Natural killer cell (primary cell): ENCODE results near the gene DPP3. TPM values are rescaled to one million over a fixed set of nuclear protein-coding genes. Genes with fewer than 3 reads are reported as not detected.
"Not testable (repeated sequence)": the region's sequence is repeated elsewhere in the genome, so short reads cannot be mapped to it uniquely, and the experiment has no call there.

ENCODE experiments used
- ATAC-seq, 3 donors: fragments of 150-1000 bp in 2 of 3; fragments of 200-7000 bp in 1 of 3; cut with Tn5 transposase; 1 replicate in 1 of 3; 2 replicates in 2 of 3; pipeline ENCODE4 v1.10.0; 2021; ENCODE audit warnings: mild to moderate bottlenecking in 2 of 3, moderate library complexity in 2 of 3
- DNase-seq, 2 donors: peaks; one replicate each; pipeline versions ENCODE4 v3.0.0 to v3.0.0-alpha.2; 2013 to 2021; ENCODE audit warnings: mixed read lengths in 1 of 2
- H3K27ac ChIP-seq: one replicate; pipeline ENCODE4 v1.5.1; 2013; ENCODE audit warnings: mild to moderate bottlenecking, low read length
- H3K27me3 ChIP-seq: one replicate; pipeline ENCODE4 v1.6.1; 2013; ENCODE audit warnings: low read length; ENCODE audit not compliant: control insufficient read depth, insufficient read depth
- H3K36me3 ChIP-seq: one replicate; pipeline ENCODE4 v1.6.1; 2013; ENCODE audit warnings: low read length; ENCODE audit not compliant: control insufficient read depth, insufficient read depth
- H3K4me1 ChIP-seq: one replicate; pipeline ENCODE4 v1.6.1; 2013; ENCODE audit warnings: low read length; ENCODE audit not compliant: control insufficient read depth, insufficient read depth
- H3K4me3 ChIP-seq: one replicate; pipeline ENCODE4 v1.5.1; 2013; ENCODE audit warnings: low read length
- H3K9me3 ChIP-seq: one replicate; pipeline ENCODE4 v1.6.1; 2013; ENCODE audit warnings: low read length; ENCODE audit not compliant: control insufficient read depth, insufficient read depth
- H3K27ac Mint-ChIP-seq, 2 donors: one replicate each; pipeline ENCODE4 v1.8.0; 2022; ENCODE audit warnings: mild to moderate bottlenecking in 2 of 2, mixed read lengths in 2 of 2, moderate library complexity in 1 of 2
- H3K27me3 Mint-ChIP-seq, 2 donors: one replicate each; pipeline ENCODE4 v1.8.0; 2022; ENCODE audit warnings: low read depth in 2 of 2, mixed read lengths in 2 of 2
- H3K36me3 Mint-ChIP-seq: one replicate; pipeline ENCODE4 v1.8.0; 2022; ENCODE audit warnings: mixed read lengths
- H3K4me1 Mint-ChIP-seq, 2 donors: one replicate each; pipeline ENCODE4 v1.8.0; 2022; ENCODE audit warnings: mixed read lengths in 2 of 2
- H3K4me3 Mint-ChIP-seq: one replicate; pipeline ENCODE4 v1.8.0; 2022; ENCODE audit warnings: mild to moderate bottlenecking, moderate library complexity, mixed read lengths
- H3K9me3 Mint-ChIP-seq, 2 donors: one replicate each; pipeline ENCODE4 v1.8.0; 2022; ENCODE audit warnings: mixed read lengths in 2 of 2
- CTCF ChIP-seq: fragments of 200-600 bp; IDR thresholded peaks from one replicate; pipeline ENCODE4 v1.8.0; 2022; ENCODE audit warnings: antibody characterized with exemption
- WGBS: methylation state at CpG from one replicate; pipeline ENCODE4 v1.1.7; 2013; ENCODE audit warnings: missing lambda C conversion rate; ENCODE audit not compliant: insufficient coverage; 5-methylcytosine and 5-hydroxymethylcytosine counted together
- intact Hi-C: fragments of 100-400 bp; cut with micrococcal nuclease; formaldehyde crosslinking; loops from one replicate; pipeline ENCODE4 v1.14.2; 2022
- total RNA-seq, 4 donors: library from RNA; stranded (reverse); fragments of 120-200 nt in 1 of 4; gene quantifications; one replicate each; pipeline versions ENCODE4 v1.2.3 to v1.2.4, GENCODE V29; 2013 to 2022

Gene DPP3
- total RNA-seq, 3 donors from 2014 or later (not counting 1 experiment from before 2014, with no cell fraction given): 37.4 to 42.9 (median 38.6) TPM

- H3K4me1 ChIP-seq: peaks cover 21% of the 10 kb centered on the region
- TF ChIP-seq CTCF: no peak
- no peak overlapping the region for H3K4me3 Mint-ChIP-seq
- WGBS: 94% methylated on average over 16 of the region's 16 CpGs
- H3K27me3 ChIP-seq: no peaks in the 10 kb centered on the region
- H3K27ac ChIP-seq: no peak overlapping the region
- ATAC-seq (no peak), DNase-seq (no peak)
- peaks cover 9% of the 10 kb centered on the region for H3K36me3 Mint-ChIP-seq
- H3K9me3 Mint-ChIP-seq: no peaks in the 10 kb centered on the region
- H3K4me3 ChIP-seq: no peak overlapping the region
- no peaks in the 10 kb centered on the region for H3K9me3 ChIP-seq
- H3K27ac Mint-ChIP-seq: no peak overlapping the region
- intact Hi-C loops: no loop called here
- peaks cover 46% of the 10 kb centered on the region for H3K36me3 ChIP-seq
- H3K4me1 Mint-ChIP-seq: peaks cover 36 to 37% of the 10 kb centered on the region in 2 donors
- H3K27me3 Mint-ChIP-seq: no peaks in the 10 kb centered on the region
Measured at GRCh38 chr11:66539170-66539869, 59.1 kb downstream of the DPP3 start.

GRCh38 chr11:66539870-66540213, 59.6 kb downstream of the DPP3 start:
- no peak for TF ChIP-seq CTCF

GRCh38 chr11:66540598-66540997, 60.4 kb downstream of the DPP3 start:
- Mint-ChIP-seq H3K27ac (peak overlapping the region; percentile 91 to 95), H3K4me1 (peaks cover 42 to 47% of the 10 kb centered on the region in 2 donors)
- intact Hi-C loops: loop anchor here (10.0 kb wide), 1 partner anchor 294 kb away; no protein-coding TSS in a partner anchor
- H3K4me3 ChIP-seq, ATAC-seq, H3K27ac ChIP-seq, H3K36me3 Mint-ChIP-seq, H3K9me3 ChIP-seq, H3K27me3 ChIP-seq, H3K4me3 Mint-ChIP-seq, H3K27me3 Mint-ChIP-seq, H3K9me3 Mint-ChIP-seq, DNase-seq: not testable (repeated sequence)
- Histone ChIP-seq H3K4me1 (peaks cover 31% of the 10 kb centered on the region), H3K36me3 (peaks cover 46% of the 10 kb centered on the region)
- 93% methylated on average over 8 of the region's 8 CpGs for WGBS

More at GRCh38 chr11:66539870-66540213, 59.6 kb downstream of the DPP3 start:
- Histone ChIP-seq H3K4me1 (peaks cover 26% of the 10 kb centered on the region), H3K27ac (no peak overlapping the region), H3K36me3 (peaks cover 46% of the 10 kb centered on the region), H3K4me3 (no peak overlapping the region), H3K9me3 (no peaks in the 10 kb centered on the region), H3K27me3 (no peaks in the 10 kb centered on the region)
- H3K27me3 Mint-ChIP-seq: no peaks in the 10 kb centered on the region
- DNase-seq (no peak), ATAC-seq (no peak)
- intact Hi-C loops: loop anchor here (10.0 kb wide), 1 partner anchor 295 kb away; no protein-coding TSS in a partner anchor
- H3K4me1 Mint-ChIP-seq: peaks cover 38 to 40% of the 10 kb centered on the region in 2 donors
- no peaks in the 10 kb centered on the region for H3K9me3 Mint-ChIP-seq
- no peak overlapping the region for H3K27ac Mint-ChIP-seq
- 97% methylated on average over 10 of the region's 10 CpGs for WGBS
- peaks cover 9% of the 10 kb centered on the region for H3K36me3 Mint-ChIP-seq
- H3K4me3 Mint-ChIP-seq: no peak overlapping the region

GRCh38 chr11:66541892-66542291, 61.7 kb downstream of the DPP3 start:
- H3K27me3 ChIP-seq: no peaks in the 10 kb centered on the region
- no peak for TF ChIP-seq CTCF
- H3K4me1 ChIP-seq: peaks cover 38% of the 10 kb centered on the region
- no peak overlapping the region for H3K4me3 ChIP-seq
- intact Hi-C loops: loop anchor here (10.0 kb wide), 1 partner anchor 293 kb away; no protein-coding TSS in a partner anchor
- ATAC-seq: no peak
- Mint-ChIP-seq H3K4me1 (peaks cover 41 to 55% of the 10 kb centered on the region in 2 donors), H3K27me3 (no peaks in the 10 kb centered on the region), H3K4me3 (peak overlapping the region; percentile 43), H3K36me3 (no peaks in the 10 kb centered on the region), H3K27ac (peak overlapping the region; percentile 91 to 95), H3K9me3 (no peaks in the 10 kb centered on the region)
- no peak for DNase-seq
- WGBS: 96% methylated on average over 4 of the region's 4 CpGs
- H3K27ac ChIP-seq: no peak overlapping the region
- peaks cover 44% of the 10 kb centered on the region for H3K36me3 ChIP-seq
- no peaks in the 10 kb centered on the region for H3K9me3 ChIP-seq
